K562 (cell line): ENCODE data around the gene PLXDC1. TPM values are rescaled to one million over a fixed set of nuclear protein-coding genes. Genes with fewer than 3 reads are reported as not detected.

Experiments
- ARID3B ChIP-seq: fragments of 250-450 bp; sonication (Bioruptor Pico); IDR thresholded peaks from 2 replicates; pipeline ENCODE4 v1.4.0; 2020; ENCODE audit warnings: borderline replicate concordance
- CEBPB ChIP-seq: fragments of 450-650 bp; IDR thresholded peaks from 2 replicates; pipeline ENCODE4 v1.6.1; 2016; ENCODE audit warnings: missing genetic modification characterization, missing compliant biosample characterization
- CTBP1 ChIP-seq: fragments of 450-650 bp; IDR thresholded peaks from 2 replicates; pipeline ENCODE4 v1.6.1; 2016; ENCODE audit warnings: borderline replicate concordance
- DACH1 ChIP-seq: fragments of 450-650 bp; IDR thresholded peaks from 2 replicates; pipeline ENCODE4 v1.6.1; 2018; ENCODE audit not compliant: partially characterized antibody
- IFI16 ChIP-seq: fragments of 250-450 bp; sonication (Bioruptor Pico); IDR thresholded peaks from 2 replicates; pipeline ENCODE4 v2.1.2; 2022; ENCODE audit warnings: mild to moderate bottlenecking, inconsistent platforms
- POLR3A ChIP-seq: IDR thresholded peaks from 2 replicates; pipeline ENCODE4 v1.6.1; 2011; ENCODE audit warnings: borderline replicate concordance, mild to moderate bottlenecking, moderate library complexity; ENCODE audit not compliant: insufficient read length, insufficient read depth; ENCODE audit errors: extremely low read depth
- RCOR1 ChIP-seq, 2 experiments: IDR thresholded peaks; 2 replicates each; pipeline ENCODE4 v1.6.1; 2012; ENCODE audit warnings: low read depth in 2 of 2, low read length in 2 of 2, borderline replicate concordance in 1 of 2, improper control_type of control experiment in 1 of 2
- SIRT6 ChIP-seq: IDR thresholded peaks from one replicate; pipeline ENCODE4 v1.6.1; 2012; ENCODE audit warnings: low read depth, mild to moderate bottlenecking, control low read depth, inconsistent platforms, low read length, moderate library complexity
- ZBTB33 ChIP-seq: sonication (generic); formaldehyde crosslinking; IDR thresholded peaks from 2 replicates; pipeline ENCODE4 v1.8.1; 2023; ENCODE audit warnings: mild to moderate bottlenecking, missing genetic modification reagents
- ZNF79 ChIP-seq: fragments of 250-450 bp; sonication (Bioruptor Pico); IDR thresholded peaks from 2 replicates; pipeline ENCODE4 v1.4.0; 2020; ENCODE audit warnings: low read depth, mild to moderate bottlenecking, moderate library complexity
- polyA plus RNA-seq, 8 experiments: library from polyadenylated mRNA; depleted of rRNA in 4 of 8; stranded (reverse) in 5 of 8; unstranded in 3 of 8; fragments of >200 nt; fragmentation: Nextera tagmentation in 2 of 8; fragmentation: Illumina TruSeq in 1 of 8; extraction: Ambion mirVana in 2 of 8; extraction: Trizol in 1 of 8; gene quantifications; 2 replicates each; pipeline versions ENCODE4 v1.2.1 to v1.2.3, GENCODE V29; 2011 to 2014; ENCODE audit warnings: inconsistent platforms in 1 of 8, missing spikeins in 1 of 8
- total RNA-seq, 7 experiments: library from RNA; depleted of rRNA in 6 of 7; stranded (reverse); fragments of >200 nt in 6 of 7; fragmentation: Illumina TruSeq in 2 of 7; extraction: Trizol in 2 of 7; gene quantifications; 2 replicates each; pipeline versions ENCODE4 v1.2.1 to v1.2.3, GENCODE V29; 2011 to 2021; ENCODE audit warnings: low replicate concordance in 1 of 7
- TF ChIP-seq, protein P1 (sequence below), 2 experiments: fragments of 450-650 bp in 1 of 2; sonication (generic) in 1 of 2; formaldehyde crosslinking in 1 of 2; IDR thresholded peaks; 2 replicates each; pipeline versions ENCODE4 v1.7.1 to v1.9.0; 2016 to 2022; ENCODE audit warnings: inconsistent platforms in 1 of 2, mild to moderate bottlenecking in 1 of 2, missing genetic modification reagents in 1 of 2
- TF ChIP-seq, protein P2 (sequence below): IDR thresholded peaks from 2 replicates; pipeline ENCODE4 v1.6.1; 2016; ENCODE audit warnings: missing genetic modification characterization, missing compliant biosample characterization

Gene PLXDC1
- total and polyA plus RNA-seq, 9 of the 15 experiments (the other 6 are each of a cell fraction or from before 2014, with no cell fraction given): not detected

DNA sequence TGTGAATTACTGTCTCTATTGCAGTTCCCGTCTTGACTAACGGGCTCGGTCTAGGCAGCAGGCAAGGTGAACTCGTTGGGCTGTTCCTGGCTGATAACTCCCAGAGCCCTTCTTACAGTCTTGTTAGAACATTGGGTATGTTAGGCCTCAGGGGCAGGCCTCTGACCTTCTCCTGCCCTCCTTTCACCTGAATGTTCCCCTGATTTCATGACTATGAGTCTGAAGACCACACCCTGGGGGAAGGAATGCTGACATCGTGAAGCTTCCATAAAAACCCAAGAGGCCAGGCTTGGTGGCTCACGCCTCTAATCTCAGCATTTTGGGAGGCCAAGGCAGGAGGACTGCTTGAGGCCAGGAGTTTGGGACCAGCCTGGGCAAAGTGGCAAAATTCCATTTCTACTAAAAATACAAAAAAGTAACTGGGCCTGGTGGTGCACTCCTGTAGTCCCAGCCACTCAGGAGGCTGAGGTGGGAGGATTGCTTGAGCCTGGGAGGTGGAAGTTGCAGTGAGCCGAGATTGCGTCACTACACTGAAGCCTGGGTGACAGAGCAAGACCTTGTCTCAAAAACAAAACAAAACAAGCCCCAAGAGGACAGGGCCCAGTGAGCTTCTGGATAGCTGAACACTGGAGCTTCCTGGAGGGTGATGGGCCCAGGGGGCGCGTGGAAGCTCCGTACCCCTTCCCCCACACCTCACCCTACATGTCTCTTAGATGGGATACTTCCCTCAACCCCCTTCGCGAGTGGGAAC is 136.5 kb downstream of the PLXDC1 start (continued):
- TF ChIP-seq, protein P1, sequence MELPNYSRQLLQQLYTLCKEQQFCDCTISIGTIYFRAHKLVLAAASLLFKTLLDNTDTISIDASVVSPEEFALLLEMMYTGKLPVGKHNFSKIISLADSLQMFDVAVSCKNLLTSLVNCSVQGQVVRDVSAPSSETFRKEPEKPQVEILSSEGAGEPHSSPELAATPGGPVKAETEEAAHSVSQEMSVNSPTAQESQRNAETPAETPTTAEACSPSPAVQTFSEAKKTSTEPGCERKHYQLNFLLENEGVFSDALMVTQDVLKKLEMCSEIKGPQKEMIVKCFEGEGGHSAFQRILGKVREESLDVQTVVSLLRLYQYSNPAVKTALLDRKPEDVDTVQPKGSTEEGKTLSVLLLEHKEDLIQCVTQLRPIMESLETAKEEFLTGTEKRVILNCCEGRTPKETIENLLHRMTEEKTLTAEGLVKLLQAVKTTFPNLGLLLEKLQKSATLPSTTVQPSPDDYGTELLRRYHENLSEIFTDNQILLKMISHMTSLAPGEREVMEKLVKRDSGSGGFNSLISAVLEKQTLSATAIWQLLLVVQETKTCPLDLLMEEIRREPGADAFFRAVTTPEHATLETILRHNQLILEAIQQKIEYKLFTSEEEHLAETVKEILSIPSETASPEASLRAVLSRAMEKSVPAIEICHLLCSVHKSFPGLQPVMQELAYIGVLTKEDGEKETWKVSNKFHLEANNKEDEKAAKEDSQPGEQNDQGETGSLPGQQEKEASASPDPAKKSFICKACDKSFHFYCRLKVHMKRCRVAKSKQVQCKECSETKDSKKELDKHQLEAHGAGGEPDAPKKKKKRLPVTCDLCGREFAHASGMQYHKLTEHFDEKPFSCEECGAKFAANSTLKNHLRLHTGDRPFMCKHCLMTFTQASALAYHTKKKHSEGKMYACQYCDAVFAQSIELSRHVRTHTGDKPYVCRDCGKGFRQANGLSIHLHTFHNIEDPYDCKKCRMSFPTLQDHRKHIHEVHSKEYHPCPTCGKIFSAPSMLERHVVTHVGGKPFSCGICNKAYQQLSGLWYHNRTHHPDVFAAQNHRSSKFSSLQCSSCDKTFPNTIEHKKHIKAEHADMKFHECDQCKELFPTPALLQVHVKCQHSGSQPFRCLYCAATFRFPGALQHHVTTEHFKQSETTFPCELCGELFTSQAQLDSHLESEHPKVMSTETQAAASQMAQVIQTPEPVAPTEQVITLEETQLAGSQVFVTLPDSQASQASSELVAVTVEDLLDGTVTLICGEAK (IDR thresholded peaks at IDR 0.05): 0 out of 2 replicates have a peak, but pooled peaks have one; percentile 12
- TF ChIP-seq, protein P1 (CRISPR knock-in tag; IDR thresholded peaks at IDR 0.05): no peak
- TF ChIP-seq RCOR1 (IDR thresholded peaks at IDR 0.05; ENCODE audit: borderline replicate concordance in 1 of 2, low read depth in 2 of 2, low read length in 2 of 2) (no peak; a peak in 1 of 4 replicates), CTBP1 (no peak), ZNF79 (CRISPR knock-in tag) (no peak), POLR3A (no peak), DACH1 (no peak), IFI16 (CRISPR knock-in tag) (no peak), CEBPB (peak; percentile 98), ZBTB33 (CRISPR knock-in tag) (no peak), ARID3B (CRISPR knock-in tag) (no peak), SIRT6 (no peak)
- TF ChIP-seq, protein P2, sequence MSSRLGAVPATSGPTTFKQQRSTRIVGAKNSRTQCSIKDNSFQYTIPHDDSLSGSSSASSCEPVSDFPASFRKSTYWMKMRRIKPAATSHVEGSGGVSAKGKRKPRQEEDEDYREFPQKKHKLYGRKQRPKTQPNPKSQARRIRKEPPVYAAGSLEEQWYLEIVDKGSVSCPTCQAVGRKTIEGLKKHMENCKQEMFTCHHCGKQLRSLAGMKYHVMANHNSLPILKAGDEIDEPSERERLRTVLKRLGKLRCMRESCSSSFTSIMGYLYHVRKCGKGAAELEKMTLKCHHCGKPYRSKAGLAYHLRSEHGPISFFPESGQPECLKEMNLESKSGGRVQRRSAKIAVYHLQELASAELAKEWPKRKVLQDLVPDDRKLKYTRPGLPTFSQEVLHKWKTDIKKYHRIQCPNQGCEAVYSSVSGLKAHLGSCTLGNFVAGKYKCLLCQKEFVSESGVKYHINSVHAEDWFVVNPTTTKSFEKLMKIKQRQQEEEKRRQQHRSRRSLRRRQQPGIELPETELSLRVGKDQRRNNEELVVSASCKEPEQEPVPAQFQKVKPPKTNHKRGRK (tag): no peak
